Activated naive CD8-positive, alpha-beta T cell treated with anti-CD3 and anti-CD28 coated beads, Interleukin-2, amount 10 ng/mL, durations not matched to agents 7 days and 5 days (primary cell): ENCODE results near the gene SPPL3. TPM values are rescaled to one million over a fixed set of nuclear protein-coding genes. Genes with fewer than 3 reads are reported as not detected.
"Not testable (repeated sequence)": the region's sequence is repeated elsewhere in the genome, so short reads cannot be mapped to it uniquely, and the experiment has no call there.

Experiments
- ATAC-seq: fragments of 150-1000 bp; cut with Tn5 transposase; one replicate; pipeline ENCODE4 v1.10.0; 2021; ENCODE audit warnings: low read depth, moderate library complexity
- POLR2A ChIA-PET: fragments of 350-600 bp; sonication (Branson Sonifier 250); formaldehyde crosslinking; loops from one replicate; lab custom pipeline; 2021; ENCODE audit warnings: antibody characterized with exemption; lab: Charles Lee
- DNase-seq: peaks from one replicate; pipeline ENCODE4 v3.0.0; 2021
- H3K27ac Mint-ChIP-seq: one replicate; pipeline ENCODE4 v1.8.0; 2022; ENCODE audit warnings: mild to moderate bottlenecking, mixed read lengths
- H3K27me3 Mint-ChIP-seq: one replicate; pipeline ENCODE4 v1.8.0; 2022; ENCODE audit warnings: mild to moderate bottlenecking, moderate library complexity, mixed read lengths
- H3K36me3 Mint-ChIP-seq: one replicate; pipeline ENCODE4 v1.8.0; 2021; ENCODE audit warnings: mild to moderate bottlenecking, mixed read lengths
- H3K4me1 Mint-ChIP-seq: one replicate; pipeline ENCODE4 v1.8.0; 2021; ENCODE audit warnings: mixed read lengths
- H3K4me3 Mint-ChIP-seq: one replicate; pipeline ENCODE4 v1.8.0; 2022; ENCODE audit warnings: mild to moderate bottlenecking, moderate library complexity, mixed read lengths
- H3K9me3 Mint-ChIP-seq: one replicate; pipeline ENCODE4 v1.8.0; 2021; ENCODE audit warnings: mixed read lengths
- total RNA-seq, 2 experiments: library from RNA; stranded (reverse); gene quantifications; one replicate each; pipeline ENCODE4 v1.2.3, GENCODE V29; 2021

SPPL3 gene
- total RNA-seq, result 10 to 100 TPM; 28.0 to 31.1 TPM

DNA sequence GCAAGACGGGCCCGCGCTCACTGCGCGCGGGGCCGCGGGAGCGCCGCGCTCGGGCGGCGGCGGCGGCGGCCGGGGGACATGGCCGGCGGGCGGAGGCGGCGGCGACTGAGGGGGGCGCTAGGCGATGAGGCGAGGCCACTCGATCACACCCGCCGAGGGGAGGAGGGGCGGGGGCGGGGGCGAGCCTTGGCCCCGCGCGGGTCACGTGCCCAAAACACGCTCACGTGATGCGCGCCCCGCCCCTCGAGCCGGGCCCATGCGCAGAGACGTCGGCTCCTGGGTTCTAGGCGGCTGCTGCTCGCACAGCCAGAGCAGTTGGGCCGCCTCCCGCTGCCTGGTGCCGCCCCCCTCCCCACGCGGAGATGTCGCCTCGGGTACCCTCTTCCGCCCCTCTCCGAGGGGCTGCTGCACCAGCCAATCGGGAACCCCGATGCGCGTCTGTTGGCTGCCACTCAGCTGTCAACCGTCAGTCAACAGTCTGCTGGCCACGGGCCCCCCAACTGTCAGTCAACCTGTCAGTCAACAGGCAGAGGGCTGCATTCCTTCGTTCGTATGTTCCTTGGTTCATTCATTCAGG is at the start of gene SPPL3:
Gene SPPL3, minus strand, starts transcription at position 162 of the 577 bp plus-strand sequence. CDS start 491 bp downstream, outside the sequence.
- H3K27me3 Mint-ChIP-seq, result peaks cover 1% of the 10 kb centered on the region
- no peaks in the 10 kb centered on the region for H3K9me3 Mint-ChIP-seq
- peak; percentile 79 for ATAC-seq
- POLR2A ChIA-PET, result interaction anchor here (0.9 to 2.6 kb wide), 7 partner anchors 14 to 613 kb away, joined by 3 to 27 read pairs (median 3); no protein-coding TSS in a partner anchor
- DNase-seq, result peak; percentile 98
- H3K4me3 Mint-ChIP-seq, result peak within 1 kb of the TSS; percentile 100
- peaks cover 7% of the 10 kb centered on the region for H3K36me3 Mint-ChIP-seq
- H3K4me1 Mint-ChIP-seq, result peaks cover 23% of the 10 kb centered on the region
- peak within 1 kb of the TSS; percentile 94 for H3K27ac Mint-ChIP-seq

DNA sequence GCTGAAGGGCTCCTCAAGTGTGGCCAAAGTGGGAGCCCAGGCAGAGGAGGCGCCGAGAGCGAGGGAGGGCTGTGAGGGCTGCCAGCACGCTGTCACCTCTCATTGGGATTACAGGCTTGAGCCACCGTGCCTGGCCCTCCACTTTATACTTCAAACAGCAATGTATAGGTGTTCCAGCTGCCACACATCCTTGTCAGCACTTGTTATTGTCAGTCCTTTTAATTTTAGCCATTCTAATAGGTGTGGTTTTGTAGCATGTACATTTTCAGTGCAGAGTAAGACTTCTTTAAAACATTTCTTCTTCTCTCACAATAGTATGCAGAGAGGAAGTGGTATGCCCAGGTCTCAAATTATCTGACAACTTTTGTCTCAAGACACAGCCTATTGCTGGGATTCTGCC is 46.6 kb upstream of the SPPL3 start:
- Mint-ChIP-seq H3K27me3 (no peaks in the 10 kb centered on the region), H3K4me1 (peaks cover 1% of the 10 kb centered on the region), H3K27ac (no peak overlapping the region), H3K4me3 (no peak overlapping the region), H3K36me3 (no peaks in the 10 kb centered on the region), H3K9me3 (no peaks in the 10 kb centered on the region)
- DNase-seq (no peak), ATAC-seq (no peak)
- POLR2A ChIA-PET, result no interaction called here

DNA sequence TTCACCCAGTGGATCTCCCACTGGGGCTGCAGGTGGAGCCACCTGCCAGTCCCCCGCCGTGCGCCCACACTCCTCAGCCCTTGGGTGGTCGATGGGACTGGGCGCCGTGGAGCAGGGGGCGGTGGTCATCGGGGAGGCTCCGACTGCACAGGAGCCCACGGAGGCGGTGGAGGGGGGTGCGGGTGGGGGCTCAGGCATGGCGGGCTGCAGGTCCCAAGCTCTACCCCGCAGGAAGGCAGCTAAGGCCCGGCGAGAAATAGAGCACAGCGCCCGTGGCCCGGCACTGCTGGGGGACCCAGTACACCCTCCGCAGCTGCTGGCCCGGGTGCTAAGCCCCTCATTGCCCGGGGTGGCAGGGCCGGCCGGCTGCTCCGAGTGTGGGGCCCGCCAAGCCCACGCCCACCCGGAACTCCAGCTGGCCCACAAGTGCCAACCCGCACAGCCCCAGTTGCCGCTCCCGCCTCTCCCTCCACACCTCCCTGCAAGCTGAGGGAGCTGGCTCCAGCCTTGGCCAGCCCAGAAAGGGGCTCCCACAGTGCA is 46.2 kb upstream of the SPPL3 start:
- DNase-seq, H3K4me1 Mint-ChIP-seq, H3K36me3 Mint-ChIP-seq, H3K27me3 Mint-ChIP-seq, ATAC-seq, H3K4me3 Mint-ChIP-seq, POLR2A ChIA-PET, H3K9me3 Mint-ChIP-seq, H3K27ac Mint-ChIP-seq: not testable (repeated sequence)

GRCh38 chr12:120945516-120945915 is 41.4 kb upstream of the SPPL3 start:
- POLR2A ChIA-PET, H3K9me3 Mint-ChIP-seq, H3K4me3 Mint-ChIP-seq, H3K36me3 Mint-ChIP-seq, H3K27ac Mint-ChIP-seq, ATAC-seq, DNase-seq, H3K27me3 Mint-ChIP-seq, H3K4me1 Mint-ChIP-seq: not testable (repeated sequence)

GRCh38 chr12:120944645-120945217 is 40.6 kb upstream of the SPPL3 start:
- no peak overlapping the region for H3K4me3 Mint-ChIP-seq
- POLR2A ChIA-PET, result no interaction called here
- H3K27ac Mint-ChIP-seq, result no peak overlapping the region

DNA sequence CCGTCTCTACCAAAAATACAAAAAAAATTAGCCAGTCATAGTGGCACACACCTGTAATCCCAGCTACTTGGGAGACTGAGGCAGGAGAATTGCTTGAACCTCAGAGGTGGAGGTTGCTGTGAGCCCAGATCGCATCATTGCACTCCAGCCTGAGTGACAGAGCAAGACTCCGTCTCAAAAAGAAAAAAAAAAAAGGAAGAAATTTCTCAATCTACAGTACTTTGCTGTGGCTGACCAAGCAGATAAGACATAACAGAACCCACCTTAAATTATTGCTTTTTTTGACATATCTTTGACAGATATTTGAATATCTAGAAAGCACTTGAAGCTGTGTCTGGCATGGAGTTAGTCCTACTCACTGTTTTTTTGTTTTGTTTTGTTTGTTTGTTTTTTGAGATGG is 39.3 kb upstream of the SPPL3 start:
- no peaks in the 10 kb centered on the region for H3K9me3 Mint-ChIP-seq
- H3K27me3 Mint-ChIP-seq, result peaks cover 2% of the 10 kb centered on the region
- H3K36me3 Mint-ChIP-seq, result no peaks in the 10 kb centered on the region
- POLR2A ChIA-PET, result no interaction called here
- H3K4me1 Mint-ChIP-seq, result peaks cover 7% of the 10 kb centered on the region
- ATAC-seq, result no peak
- DNase-seq, result no peak
- H3K27ac Mint-ChIP-seq, result no peak overlapping the region
- no peak overlapping the region for H3K4me3 Mint-ChIP-seq

More at GRCh38 chr12:120944645-120945217, 40.6 kb upstream of the SPPL3 start:
- Mint-ChIP-seq H3K9me3 (no peaks in the 10 kb centered on the region), H3K4me1 (peaks cover 7% of the 10 kb centered on the region), H3K27me3 (peaks cover 2% of the 10 kb centered on the region), H3K36me3 (no peaks in the 10 kb centered on the region)
- peak; percentile 61 for DNase-seq
- ATAC-seq, result no peak

GRCh38 chr12:120941846-120942405 is 37.8 kb upstream of the SPPL3 start:
- Mint-ChIP-seq H3K9me3 (no peaks in the 10 kb centered on the region), H3K4me1 (peaks cover 7% of the 10 kb centered on the region), H3K4me3 (no peak overlapping the region), H3K27ac (no peak overlapping the region), H3K27me3 (peaks cover 2% of the 10 kb centered on the region), H3K36me3 (no peaks in the 10 kb centered on the region)
- no peak for DNase-seq
- POLR2A ChIA-PET, result no interaction called here
- ATAC-seq, result no peak

DNA sequence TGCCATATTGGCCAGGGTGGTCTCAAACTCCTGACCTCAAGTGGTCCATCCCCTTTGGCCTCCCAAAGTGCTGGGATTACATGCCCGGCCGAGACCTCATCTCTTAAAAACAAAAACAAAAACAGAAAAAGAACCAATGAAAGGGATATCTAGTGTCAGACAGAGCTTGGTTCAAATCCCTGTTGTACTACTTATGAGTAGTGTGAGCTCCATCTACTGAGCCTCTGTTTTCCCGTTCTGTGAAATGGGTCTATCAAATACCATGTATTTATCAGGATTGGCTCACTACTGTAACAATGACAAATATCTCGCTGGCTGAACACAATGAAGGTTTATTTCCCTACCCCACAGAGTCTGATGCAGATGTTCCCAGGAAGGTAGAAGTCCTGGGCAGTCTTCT is 37.3 kb upstream of the SPPL3 start:
- Mint-ChIP-seq H3K36me3 (no peaks in the 10 kb centered on the region), H3K9me3 (no peaks in the 10 kb centered on the region), H3K27ac (no peak overlapping the region), H3K4me3 (no peak overlapping the region), H3K4me1 (peaks cover 7% of the 10 kb centered on the region), H3K27me3 (peaks cover 4% of the 10 kb centered on the region)
- ATAC-seq (no peak), DNase-seq (no peak)
- POLR2A ChIA-PET, result no interaction called here

GRCh38 chr12:120940799-120941198 is 36.6 kb upstream of the SPPL3 start:
- no peak overlapping the region for H3K27ac Mint-ChIP-seq
- peaks cover 7% of the 10 kb centered on the region for H3K27me3 Mint-ChIP-seq
- DNase-seq (no peak), ATAC-seq (no peak)
- H3K9me3 Mint-ChIP-seq, result no peaks in the 10 kb centered on the region
- no peak overlapping the region for H3K4me3 Mint-ChIP-seq
- H3K4me1 Mint-ChIP-seq, result peaks cover 6% of the 10 kb centered on the region
- no peaks in the 10 kb centered on the region for H3K36me3 Mint-ChIP-seq
- POLR2A ChIA-PET, result no interaction called here

GRCh38 chr12:120940006-120940405 is 35.8 kb upstream of the SPPL3 start:
- ATAC-seq, result no peak
- no peaks in the 10 kb centered on the region for H3K9me3 Mint-ChIP-seq
- H3K27ac Mint-ChIP-seq, result no peak overlapping the region
- no peaks in the 10 kb centered on the region for H3K36me3 Mint-ChIP-seq
- peaks cover 7% of the 10 kb centered on the region for H3K27me3 Mint-ChIP-seq
- H3K4me3 Mint-ChIP-seq, result no peak overlapping the region
- peaks cover 4% of the 10 kb centered on the region for H3K4me1 Mint-ChIP-seq
- DNase-seq, result no peak
- POLR2A ChIA-PET, result interaction anchor here (0.7 kb wide), 2 partner anchors 8 to 36 kb away, joined by 3 to 4 read pairs; partner anchors contain the start of gene SPPL3

DNA sequence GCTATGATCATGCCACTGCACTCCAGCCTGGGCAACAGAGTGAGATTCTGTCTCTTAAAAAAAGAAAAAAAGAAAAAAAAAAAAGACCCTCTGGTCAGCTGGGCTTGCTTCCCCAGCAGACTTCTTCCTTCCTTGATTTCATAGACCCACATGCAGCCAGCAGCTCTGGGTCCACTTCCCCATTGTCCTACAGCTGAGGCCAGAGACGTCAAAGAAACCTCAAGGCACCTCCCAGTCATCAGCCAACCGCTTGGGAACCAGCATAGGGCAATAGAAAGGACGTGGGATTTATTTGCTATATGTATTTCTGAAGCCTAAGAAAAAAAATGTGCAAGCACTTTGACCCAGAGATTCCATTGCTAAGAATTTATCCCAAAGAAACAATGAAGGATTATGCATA is 35.4 kb upstream of the SPPL3 start:
- no peak overlapping the region for H3K27ac Mint-ChIP-seq

GRCh38 chr12:120938496-120938895 is 34.3 kb upstream of the SPPL3 start:
- POLR2A ChIA-PET, result no interaction called here
- no peak overlapping the region for H3K27ac Mint-ChIP-seq
- H3K4me3 Mint-ChIP-seq, result no peak overlapping the region
- DNase-seq (no peak), ATAC-seq (no peak)
- no peaks in the 10 kb centered on the region for H3K36me3 Mint-ChIP-seq
- no peaks in the 10 kb centered on the region for H3K4me1 Mint-ChIP-seq
- H3K9me3 Mint-ChIP-seq, result no peaks in the 10 kb centered on the region
- peaks cover 9% of the 10 kb centered on the region for H3K27me3 Mint-ChIP-seq

More for the DNA sequence above, 35.4 kb upstream of the SPPL3 start:
- Mint-ChIP-seq H3K4me1 (peaks cover 2% of the 10 kb centered on the region), H3K4me3 (no peak overlapping the region), H3K27me3 (peaks cover 7% of the 10 kb centered on the region), H3K9me3 (no peaks in the 10 kb centered on the region), H3K36me3 (no peaks in the 10 kb centered on the region)
- DNase-seq (no peak), ATAC-seq (no peak)
- POLR2A ChIA-PET, result interaction anchor here (0.6 to 0.7 kb wide), 3 partner anchors 8 to 677 kb away, joined by 3 to 4 read pairs (median 3); partner anchors contain the start of gene SPPL3

- peaks cover 9% of the 10 kb centered on the region for H3K27me3 Mint-ChIP-seq
- peaks cover 2% of the 10 kb centered on the region for H3K4me1 Mint-ChIP-seq
- ATAC-seq (no peak), DNase-seq (no peak)
- H3K9me3 Mint-ChIP-seq, result no peaks in the 10 kb centered on the region
- no peak overlapping the region for H3K27ac Mint-ChIP-seq
- H3K4me3 Mint-ChIP-seq, result no peak overlapping the region
- H3K36me3 Mint-ChIP-seq, result no peaks in the 10 kb centered on the region
- POLR2A ChIA-PET, result no interaction called here
Measured at GRCh38 chr12:120936197-120936596, 32.0 kb upstream of the SPPL3 start.

- Mint-ChIP-seq H3K27me3 (peaks cover 7% of the 10 kb centered on the region), H3K36me3 (no peaks in the 10 kb centered on the region), H3K4me1 (peaks cover 2% of the 10 kb centered on the region), H3K27ac (no peak overlapping the region), H3K9me3 (no peaks in the 10 kb centered on the region), H3K4me3 (no peak overlapping the region)
- DNase-seq (no peak), ATAC-seq (no peak)
- POLR2A ChIA-PET, result no interaction called here
Measured at GRCh38 chr12:120933786-120934185, 29.6 kb upstream of the SPPL3 start.
